Hepatocyte (in vitro differentiated cells): ENCODE data around the gene NBAS.

ENCODE experiments used
- CTCF ChIP-seq: fragments of 200-600 bp; sonication (generic); IDR thresholded peaks from 2 replicates; pipeline ENCODE4 v1.5.1; 2016; ENCODE audit warnings: antibody characterized with exemption, mild to moderate bottlenecking; ENCODE audit not compliant: poor library complexity
- EZH2 ChIP-seq: fragments of 200-600 bp; sonication (generic); IDR thresholded peaks from 2 replicates; pipeline ENCODE4 v1.6.1; 2016; ENCODE audit warnings: antibody characterized with exemption, mild to moderate bottlenecking, borderline replicate concordance

GRCh38 chr2:15563227-15564100, 2.3 kb upstream of the NBAS start:
- TF ChIP-seq CTCF, result no peak
- TF ChIP-seq EZH2, result no peak
